Ascending aorta (tissue), 2 donors: ENCODE results near the gene C16orf95. TPM values are rescaled to one million over a fixed set of nuclear protein-coding genes. Genes with fewer than 3 reads are reported as not detected.
"Not testable (repeated sequence)": the region's sequence is repeated elsewhere in the genome, so short reads cannot be mapped to it uniquely, and the experiment has no call there.

Experiments used
- DNase-seq, 2 donors: peaks; one replicate each; pipeline ENCODE4 v3.0.0-alpha.2; 2019; ENCODE audit warnings: low spot score in 2 of 2
- H3K27ac ChIP-seq, 2 donors: fragments of 200-600 bp; sonication (generic); one replicate each; pipeline ENCODE4 v1.5.1; 2016 to 2017; ENCODE audit warnings: mild to moderate bottlenecking in 1 of 2
- H3K27me3 ChIP-seq: fragments of 200-600 bp; sonication (generic); one replicate; pipeline ENCODE4 v1.5.1; 2017
- H3K36me3 ChIP-seq, 2 donors: fragments of 200-600 bp; sonication (generic); one replicate each; pipeline ENCODE4 v1.5.1; 2016
- H3K4me1 ChIP-seq, 2 donors: fragments of 200-600 bp; sonication (generic); one replicate each; pipeline ENCODE4 v1.5.1; 2016 to 2017; ENCODE audit warnings: mild to moderate bottlenecking in 1 of 2
- H3K4me3 ChIP-seq, 2 donors: fragments of 200-600 bp; sonication (generic); one replicate each; pipeline ENCODE4 v1.5.1; 2016 to 2017; ENCODE audit warnings: mild to moderate bottlenecking in 1 of 2
- H3K9me3 ChIP-seq, 2 donors: fragments of 200-600 bp; sonication (generic); one replicate each; pipeline ENCODE4 v1.5.1; 2016
- intact Hi-C: fragments of 100-400 bp; cut with DNase I; formaldehyde crosslinking; loops from one replicate; pipeline ENCODE4 v1.15.1; 2023
- total RNA-seq: library from RNA; depleted of rRNA; stranded (reverse); fragments of >200 nt; gene quantifications from one replicate; pipeline ENCODE4 v1.1.0, GENCODE V29; 2016
- TF ChIP-seq, protein P1 (sequence below), 3 experiments: fragments of 200-600 bp in 2 of 3; fragments of 450-650 bp in 1 of 3; sonication (generic) in 2 of 3; IDR thresholded peaks; one replicate each; pipeline ENCODE4 v1.5.1; 2016 to 2019; ENCODE audit warnings: antibody characterized with exemption in 3 of 3, mild to moderate bottlenecking in 1 of 3, moderate library complexity in 1 of 3

C16orf95 gene
- total RNA-seq, 1 donor from 2014 or later: not detected

DNA sequence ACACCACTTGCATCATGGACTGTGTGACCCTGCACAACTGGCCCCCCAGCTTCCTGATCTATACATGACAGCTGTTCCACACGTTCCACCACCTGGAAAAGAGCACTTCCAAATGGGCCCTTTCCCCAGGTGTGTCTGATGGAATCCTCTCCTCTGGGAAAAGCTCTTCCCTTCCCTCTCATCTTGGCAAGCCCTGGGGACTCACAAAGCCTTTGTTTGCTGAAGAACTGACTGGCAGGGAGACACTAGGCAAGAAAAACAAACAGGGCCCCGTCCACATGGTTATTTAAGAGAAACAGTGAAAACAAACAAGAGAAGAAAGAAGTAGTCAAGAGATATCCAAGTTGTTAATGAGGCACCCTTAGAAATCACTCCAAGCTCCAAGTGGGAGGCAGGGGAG, 52.6 kb downstream of the C16orf95 start:
- DNase-seq: no peak
- no peaks in the 10 kb centered on the region for H3K27me3 ChIP-seq

DNA sequence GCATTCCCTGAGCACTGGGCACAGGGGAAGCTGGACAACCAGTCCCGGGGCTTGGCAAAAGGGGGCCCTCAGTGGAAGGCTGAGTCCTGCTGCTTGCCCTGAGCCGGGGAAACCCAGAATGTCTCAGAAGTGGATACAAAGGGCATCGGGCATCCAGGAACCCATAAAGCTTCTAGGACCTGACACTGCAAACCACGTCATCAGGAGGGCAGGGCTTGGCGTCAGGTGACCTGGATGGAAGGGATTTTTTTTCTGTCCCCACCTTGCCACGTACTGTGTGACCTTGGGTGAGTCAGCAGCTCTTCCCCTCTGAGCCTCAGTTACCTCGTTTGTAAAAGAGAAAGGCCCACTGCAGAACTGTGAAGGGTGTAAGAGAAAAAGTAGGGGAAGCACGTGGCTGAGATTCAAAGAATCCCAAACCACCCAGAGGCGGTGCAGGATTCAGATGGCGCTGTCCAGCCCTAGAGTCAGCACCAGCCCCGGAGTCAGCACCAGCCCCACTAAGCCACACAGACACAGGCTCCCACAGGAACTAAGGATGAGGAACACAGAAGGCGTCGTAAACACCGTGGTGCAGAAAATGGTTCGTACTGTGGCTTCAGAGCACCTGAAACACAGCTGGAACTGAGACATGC, 53.7 kb downstream of the C16orf95 start:
- Histone ChIP-seq H3K27me3 (no peaks in the 10 kb centered on the region), H3K4me3 (no peak overlapping the region), H3K27ac (no peak overlapping the region), H3K4me1 (no peaks in the 10 kb centered on the region), H3K9me3 (no peaks in the 10 kb centered on the region), H3K36me3 (no peaks in the 10 kb centered on the region)
- intact Hi-C loops: no loop called here
- TF ChIP-seq, protein P1, sequence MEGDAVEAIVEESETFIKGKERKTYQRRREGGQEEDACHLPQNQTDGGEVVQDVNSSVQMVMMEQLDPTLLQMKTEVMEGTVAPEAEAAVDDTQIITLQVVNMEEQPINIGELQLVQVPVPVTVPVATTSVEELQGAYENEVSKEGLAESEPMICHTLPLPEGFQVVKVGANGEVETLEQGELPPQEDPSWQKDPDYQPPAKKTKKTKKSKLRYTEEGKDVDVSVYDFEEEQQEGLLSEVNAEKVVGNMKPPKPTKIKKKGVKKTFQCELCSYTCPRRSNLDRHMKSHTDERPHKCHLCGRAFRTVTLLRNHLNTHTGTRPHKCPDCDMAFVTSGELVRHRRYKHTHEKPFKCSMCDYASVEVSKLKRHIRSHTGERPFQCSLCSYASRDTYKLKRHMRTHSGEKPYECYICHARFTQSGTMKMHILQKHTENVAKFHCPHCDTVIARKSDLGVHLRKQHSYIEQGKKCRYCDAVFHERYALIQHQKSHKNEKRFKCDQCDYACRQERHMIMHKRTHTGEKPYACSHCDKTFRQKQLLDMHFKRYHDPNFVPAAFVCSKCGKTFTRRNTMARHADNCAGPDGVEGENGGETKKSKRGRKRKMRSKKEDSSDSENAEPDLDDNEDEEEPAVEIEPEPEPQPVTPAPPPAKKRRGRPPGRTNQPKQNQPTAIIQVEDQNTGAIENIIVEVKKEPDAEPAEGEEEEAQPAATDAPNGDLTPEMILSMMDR (IDR thresholded peaks at IDR 0.05): no peak
- no peak for DNase-seq

More for the DNA sequence above, 52.6 kb downstream of the C16orf95 start:
- Histone ChIP-seq H3K4me3 (no peak overlapping the region), H3K36me3 (no peaks in the 10 kb centered on the region), H3K9me3 (no peaks in the 10 kb centered on the region), H3K27ac (no peak overlapping the region), H3K4me1 (no peaks in the 10 kb centered on the region)
- TF ChIP-seq, protein P1 (IDR thresholded peaks at IDR 0.05): no peak
- intact Hi-C loops: no loop called here

DNA sequence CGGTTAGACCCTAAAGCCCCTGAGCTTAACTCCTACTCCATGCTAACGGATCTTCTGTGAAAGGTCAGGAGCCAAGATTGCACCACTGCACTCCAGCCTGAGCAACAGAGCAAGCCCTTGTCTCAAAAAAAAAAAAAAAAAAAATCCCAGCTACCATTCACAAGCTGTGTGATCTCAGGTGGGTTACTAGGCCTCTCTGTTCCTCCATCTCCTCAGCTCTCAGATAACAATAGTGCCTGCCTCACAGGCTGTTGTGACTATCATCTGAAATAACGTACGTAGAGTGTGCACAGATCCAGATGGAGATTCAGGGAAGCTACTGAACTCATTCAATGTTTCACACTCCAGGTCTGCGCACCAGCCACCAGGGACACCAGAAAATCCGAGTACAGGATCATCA, 57.8 kb downstream of the C16orf95 start:
- TF ChIP-seq, protein P1 (IDR thresholded peaks at IDR 0.05): no peak
- no peaks in the 10 kb centered on the region for H3K27me3 ChIP-seq
- intact Hi-C loops: no loop called here
- H3K27ac ChIP-seq: no peak overlapping the region
- H3K36me3 ChIP-seq: no peaks in the 10 kb centered on the region
- no peak overlapping the region for H3K4me3 ChIP-seq
- H3K9me3 ChIP-seq: no peaks in the 10 kb centered on the region
- no peaks in the 10 kb centered on the region for H3K4me1 ChIP-seq
- DNase-seq: no peak

DNA sequence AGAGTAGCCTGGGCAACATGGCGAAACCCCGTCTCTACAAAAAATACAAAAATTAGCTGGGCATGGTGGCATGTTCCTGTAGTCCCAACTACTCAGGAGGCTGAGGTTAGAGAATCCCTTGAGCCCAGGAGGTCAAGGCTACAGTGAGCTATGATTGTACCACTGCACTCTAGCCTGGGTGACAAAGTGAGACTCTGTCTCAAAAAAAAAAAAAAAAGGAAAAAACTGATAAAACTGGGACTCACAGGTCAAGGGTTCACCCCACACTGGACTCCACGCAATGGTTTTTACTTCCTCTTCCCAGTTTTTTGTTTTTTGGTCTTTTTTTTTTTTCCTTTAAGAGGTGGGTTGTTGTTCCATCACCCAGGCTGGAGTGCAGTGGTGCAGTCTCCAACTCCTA, 58.5 kb downstream of the C16orf95 start:
- H3K27ac ChIP-seq, H3K36me3 ChIP-seq, intact Hi-C loops, H3K9me3 ChIP-seq, H3K27me3 ChIP-seq, H3K4me1 ChIP-seq, H3K4me3 ChIP-seq, DNase-seq: not testable (repeated sequence)

DNA sequence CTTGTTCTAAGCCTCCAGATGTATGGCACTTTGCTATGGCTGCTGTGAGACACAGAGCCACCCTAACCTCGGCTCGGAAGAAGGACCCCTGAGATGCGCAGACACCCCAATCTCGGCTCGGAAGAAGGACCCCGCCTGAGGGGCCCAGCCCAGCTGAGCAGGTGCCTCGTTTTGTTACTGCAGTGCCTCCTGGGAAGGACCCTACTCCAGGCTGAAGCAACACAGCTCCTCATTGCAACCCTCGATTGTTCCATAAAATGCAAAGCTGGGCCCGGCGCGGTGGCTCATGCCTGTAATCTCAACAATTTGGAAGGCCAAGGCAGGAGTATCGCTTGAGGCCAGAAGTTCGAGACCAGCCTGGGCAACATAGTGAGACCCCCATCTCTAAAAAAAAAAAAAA, 61.3 kb downstream of the C16orf95 start:
- no peaks in the 10 kb centered on the region for H3K27me3 ChIP-seq
- intact Hi-C loops: no loop called here

DNA sequence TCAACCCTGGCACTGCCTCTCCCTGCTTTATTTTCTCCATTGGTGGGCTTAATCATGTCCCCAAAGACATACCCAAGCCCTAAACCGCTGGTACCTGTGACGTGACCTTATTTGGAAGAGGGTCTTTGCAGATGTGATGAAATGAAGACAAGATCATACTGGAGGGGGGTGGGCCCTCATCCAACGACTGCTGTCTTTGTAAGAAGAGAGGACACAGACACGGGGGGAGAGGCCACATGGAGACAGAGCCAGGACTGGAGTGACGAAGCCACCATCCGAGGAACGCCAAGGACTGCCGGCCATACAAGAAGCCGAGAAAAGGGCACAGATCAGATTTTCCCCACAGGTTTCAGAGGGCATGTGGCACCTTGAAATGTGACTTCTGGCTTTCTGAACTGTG, 62.5 kb downstream of the C16orf95 start:
- intact Hi-C loops: no loop called here
- no peaks in the 10 kb centered on the region for H3K4me1 ChIP-seq
- no peaks in the 10 kb centered on the region for H3K9me3 ChIP-seq
- H3K36me3 ChIP-seq: no peaks in the 10 kb centered on the region
- H3K4me3 ChIP-seq: no peak overlapping the region
- H3K27me3 ChIP-seq: no peaks in the 10 kb centered on the region
- no peak overlapping the region for H3K27ac ChIP-seq
- peak in 1 of 2 donors; percentile 44 for DNase-seq
- TF ChIP-seq, protein P1 (IDR thresholded peaks at IDR 0.05): no peak

More for the DNA sequence above, 61.3 kb downstream of the C16orf95 start:
- H3K36me3 ChIP-seq: no peaks in the 10 kb centered on the region
- TF ChIP-seq, protein P1 (IDR thresholded peaks at IDR 0.05): no peak
- H3K4me1 ChIP-seq: no peaks in the 10 kb centered on the region
- no peak overlapping the region for H3K4me3 ChIP-seq
- H3K27ac ChIP-seq: no peak overlapping the region
- H3K9me3 ChIP-seq: no peaks in the 10 kb centered on the region
- DNase-seq: peak in 1 of 2 donors; percentile 37
